ENCODE results near the gene ITGB2. TPM values are rescaled to one million over a fixed set of nuclear protein-coding genes. Genes with fewer than 3 reads are reported as not detected.

ITGB2 gene
- total RNA-seq, 1 donor from 2014 or later = 0.15 TPM

- H3K4me3 Mint-ChIP-seq (ENCODE audit: unreplicated experiment) = peak overlapping the region; percentile 16
- H3K27ac Mint-ChIP-seq (ENCODE audit: unreplicated experiment) = no peak overlapping the region
- H3K36me3 Mint-ChIP-seq (ENCODE audit: low read depth) = peaks cover 2% of the 10 kb centered on the region
- H3K4me1 Mint-ChIP-seq (ENCODE audit: low read depth) = peaks cover 27% of the 10 kb centered on the region
- peaks cover 25% of the 10 kb centered on the region for H3K27me3 Mint-ChIP-seq (ENCODE audit: low read depth)
- TF ChIP-seq CTCF (IDR thresholded peaks at IDR 0.05) = no peak
- H3K9me3 Mint-ChIP-seq (ENCODE audit: low read depth) = no peaks in the 10 kb centered on the region
- peak; percentile 79 for DNase-seq (ENCODE audit: low spot score)
Observed at GRCh38 chr21:44933199-44933917, 12.7 kb upstream of the ITGB2 start.

- Mint-ChIP-seq H3K4me3 (ENCODE audit: unreplicated experiment) (no peak overlapping the region), H3K27me3 (ENCODE audit: low read depth) (peaks cover 25% of the 10 kb centered on the region), H3K9me3 (ENCODE audit: low read depth) (no peaks in the 10 kb centered on the region), H3K36me3 (ENCODE audit: low read depth) (peaks cover 2% of the 10 kb centered on the region), H3K4me1 (ENCODE audit: low read depth) (peaks cover 35% of the 10 kb centered on the region), H3K27ac (ENCODE audit: unreplicated experiment) (no peak overlapping the region)
- TF ChIP-seq CTCF (IDR thresholded peaks at IDR 0.05) = peak; percentile 75
- DNase-seq (ENCODE audit: low spot score) = peak; percentile 68
Observed at GRCh38 chr21:44932408-44933181, 11.9 kb upstream of the ITGB2 start.

GRCh38 chr21:44931501-44932407, 11.1 kb upstream of the ITGB2 start:
- Mint-ChIP-seq H3K4me1 (ENCODE audit: low read depth) (peaks cover 43% of the 10 kb centered on the region), H3K4me3 (ENCODE audit: unreplicated experiment) (peak overlapping the region; percentile 40), H3K36me3 (ENCODE audit: low read depth) (peaks cover 2% of the 10 kb centered on the region)

GRCh38 chr21:44931137-44931500, 10.4 kb upstream of the ITGB2 start:
- Mint-ChIP-seq H3K4me1 (ENCODE audit: low read depth) (peaks cover 45% of the 10 kb centered on the region), H3K27me3 (ENCODE audit: low read depth) (peaks cover 28% of the 10 kb centered on the region), H3K4me3 (ENCODE audit: unreplicated experiment) (peak overlapping the region; percentile 40), H3K9me3 (ENCODE audit: low read depth) (no peaks in the 10 kb centered on the region), H3K36me3 (ENCODE audit: low read depth) (no peaks in the 10 kb centered on the region), H3K27ac (ENCODE audit: unreplicated experiment) (no peak overlapping the region)
- no peak for TF ChIP-seq CTCF (IDR thresholded peaks at IDR 0.05)
- DNase-seq (ENCODE audit: low spot score) = peak; percentile 72

More at GRCh38 chr21:44931501-44932407, 11.1 kb upstream of the ITGB2 start:
- H3K9me3 Mint-ChIP-seq (ENCODE audit: low read depth) = no peaks in the 10 kb centered on the region
- H3K27ac Mint-ChIP-seq (ENCODE audit: unreplicated experiment) = no peak overlapping the region
- TF ChIP-seq CTCF (IDR thresholded peaks at IDR 0.05) = no peak
- DNase-seq (ENCODE audit: low spot score) = peak; percentile 83
- peaks cover 27% of the 10 kb centered on the region for H3K27me3 Mint-ChIP-seq (ENCODE audit: low read depth)

- no peak overlapping the region for H3K27ac Mint-ChIP-seq (ENCODE audit: unreplicated experiment)
- peaks cover 45% of the 10 kb centered on the region for H3K4me1 Mint-ChIP-seq (ENCODE audit: low read depth)
- H3K9me3 Mint-ChIP-seq (ENCODE audit: low read depth) = no peaks in the 10 kb centered on the region
- DNase-seq (ENCODE audit: low spot score) = peak; percentile 86
- no peak overlapping the region for H3K4me3 Mint-ChIP-seq (ENCODE audit: unreplicated experiment)
- no peaks in the 10 kb centered on the region for H3K36me3 Mint-ChIP-seq (ENCODE audit: low read depth)
- no peak for TF ChIP-seq CTCF (IDR thresholded peaks at IDR 0.05)
- peaks cover 27% of the 10 kb centered on the region for H3K27me3 Mint-ChIP-seq (ENCODE audit: low read depth)
Observed at GRCh38 chr21:44930543-44930981, 9.9 kb upstream of the ITGB2 start.

Data from chondrocyte (in vitro differentiated cells).